Measurements from ENCODE around the gene EPGN.

- no peak for TF ChIP-seq POLR2A (IDR thresholded peaks at IDR 0.05; ENCODE audit: low read depth, low read length)
- TF ChIP-seq TAF1 (IDR thresholded peaks at IDR 0.05; ENCODE audit: borderline replicate concordance, low read depth, low read length) = no peak
- TF ChIP-seq POLR2AphosphoS5 (IDR thresholded peaks at IDR 0.05; ENCODE audit: low read depth, low read length) = no peak
Observed at GRCh38 chr4:74307170-74307569, 1.1 kb upstream of the EPGN start.
